NCI-H524 (cell line): ENCODE results near the gene SLC44A4.
"Not testable (repeated sequence)": the region's sequence is repeated elsewhere in the genome, so short reads cannot be mapped to it uniquely, and the experiment has no call there.

Experiments used
- DNase-seq, 2 experiments: peaks; one replicate each; lab custom pipeline; 2025; lab: John Stamatoyannopoulos, UW

SLC44A4 gene

DNA sequence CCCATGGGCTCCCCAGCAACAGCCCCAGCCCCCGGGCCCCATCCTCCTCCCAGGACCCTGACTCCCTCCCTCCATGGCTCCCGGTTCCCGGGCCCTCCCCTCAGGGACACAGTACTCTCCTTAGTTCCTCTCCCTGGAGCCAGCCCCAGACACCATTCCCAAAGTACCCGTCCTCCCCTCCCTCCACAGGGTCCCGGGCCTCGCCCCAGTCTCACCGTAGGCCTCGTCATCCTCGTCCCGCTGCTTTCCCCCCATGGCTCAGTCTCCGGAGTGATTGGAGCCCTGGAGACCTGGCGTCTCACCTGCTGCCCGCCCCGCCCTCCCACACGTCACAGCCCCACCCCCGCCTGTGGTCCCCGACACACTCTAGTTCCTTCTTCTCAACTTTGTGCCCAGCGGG lies at the start of gene SLC44A4:
SLC44A4 (minus strand) TSS at position 272 of the 400 bp plus-strand sequence; CDS start at position 255, 17 bp downstream.
- no peak for DNase-seq

DNA sequence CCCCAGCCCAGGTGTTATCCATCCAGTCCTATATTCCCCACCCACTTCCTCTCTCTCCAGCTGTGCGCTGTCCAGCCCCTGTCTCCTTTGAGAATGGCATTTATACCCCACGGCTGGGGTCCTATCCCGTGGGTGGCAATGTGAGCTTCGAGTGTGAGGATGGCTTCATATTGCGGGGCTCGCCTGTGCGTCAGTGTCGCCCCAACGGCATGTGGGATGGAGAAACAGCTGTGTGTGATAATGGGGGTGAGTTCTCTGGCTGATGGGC lies 49.8 kb upstream of the SLC44A4 start:
- DNase-seq: no peak

DNA sequence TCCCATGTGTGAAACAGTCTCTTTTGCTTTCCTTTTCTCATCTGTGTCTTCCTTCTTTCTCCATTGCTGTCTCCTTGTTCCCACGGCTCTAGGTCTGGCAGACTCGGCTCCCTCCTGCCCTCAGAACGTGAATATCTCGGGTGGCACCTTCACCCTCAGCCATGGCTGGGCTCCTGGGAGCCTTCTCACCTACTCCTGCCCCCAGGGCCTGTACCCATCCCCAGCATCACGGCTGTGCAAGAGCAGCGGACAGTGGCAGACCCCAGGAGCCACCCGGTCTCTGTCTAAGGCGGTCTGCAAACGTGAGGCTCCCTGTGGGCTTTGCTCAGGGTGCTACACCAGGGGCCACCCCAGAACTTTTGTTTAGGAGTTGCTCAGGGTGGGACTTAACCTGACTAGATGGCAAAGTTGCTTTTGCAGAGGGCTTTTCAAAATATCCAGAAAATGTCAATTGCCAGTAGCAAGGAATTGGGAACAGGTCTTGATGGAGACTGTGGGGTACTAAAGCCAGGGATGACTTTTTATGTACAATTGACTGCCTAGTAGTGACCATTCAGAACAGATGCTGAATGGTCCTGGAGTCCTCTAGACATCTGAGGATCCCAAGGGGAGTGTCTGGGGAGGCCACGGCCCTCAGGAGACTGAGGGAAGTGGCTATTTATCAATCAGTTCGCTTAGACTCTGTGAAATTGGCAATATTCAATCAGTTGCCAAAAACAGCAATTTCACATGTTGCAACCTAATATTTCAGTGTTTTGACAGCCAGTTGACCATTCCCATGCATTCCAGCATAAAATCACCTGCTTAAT lies 49.3 kb upstream of the SLC44A4 start:
- no peak for DNase-seq

DNA sequence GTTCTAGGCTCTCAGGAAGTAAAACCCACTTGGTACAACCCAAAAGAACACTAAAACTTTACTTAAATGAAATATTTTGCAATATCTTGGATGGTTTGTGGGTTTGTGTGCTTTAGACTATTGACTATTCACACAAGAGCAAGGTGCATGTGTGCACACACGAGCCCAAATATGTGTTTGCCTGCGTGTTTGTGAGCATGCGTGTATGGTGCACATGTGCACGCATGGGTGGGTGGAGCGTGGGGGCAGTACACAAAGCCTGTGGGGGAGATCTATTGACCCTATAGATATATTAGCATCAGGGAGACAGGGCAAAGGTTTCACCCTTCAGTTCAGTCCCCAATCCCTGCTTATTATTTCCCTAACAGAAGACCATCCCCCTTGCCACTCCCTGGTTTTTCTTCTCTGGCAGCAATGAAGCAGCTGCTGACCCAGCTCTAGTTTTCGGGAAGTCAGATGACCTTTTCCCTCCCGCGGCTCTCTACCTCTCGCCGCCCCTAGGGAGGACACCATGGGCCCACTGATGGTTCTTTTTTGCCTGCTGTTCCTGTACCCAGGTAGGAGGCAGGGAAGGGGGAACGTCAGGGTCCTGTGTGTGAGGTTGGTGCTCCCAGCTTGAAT lies 48.6 kb upstream of the SLC44A4 start, which contains the start of gene C2:
C2 (plus strand) TSS at position 476 of the 621 bp plus-strand sequence; CDS start at position 512, 36 bp downstream.
- no peak for DNase-seq

DNA sequence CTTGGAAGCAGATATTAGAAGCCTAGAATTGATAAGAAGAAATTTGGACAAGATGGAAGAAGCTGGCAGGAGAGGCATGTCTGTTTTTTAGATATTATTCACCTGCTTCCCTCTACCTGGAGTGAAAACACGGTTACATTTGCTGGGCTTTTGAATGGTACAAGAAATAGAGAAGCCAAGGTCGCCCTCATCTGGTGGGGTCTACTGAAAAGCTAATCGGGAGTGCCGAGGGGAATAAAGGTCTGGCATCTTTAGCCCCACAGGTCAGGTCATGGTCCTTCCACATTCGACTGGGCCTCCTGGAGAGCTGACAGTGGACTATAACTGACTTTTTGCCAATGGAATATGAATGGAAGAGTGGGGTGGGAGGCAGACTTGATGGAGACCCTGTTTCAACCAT lies 44.1 kb upstream of the SLC44A4 start:
- no peak for DNase-seq

DNA sequence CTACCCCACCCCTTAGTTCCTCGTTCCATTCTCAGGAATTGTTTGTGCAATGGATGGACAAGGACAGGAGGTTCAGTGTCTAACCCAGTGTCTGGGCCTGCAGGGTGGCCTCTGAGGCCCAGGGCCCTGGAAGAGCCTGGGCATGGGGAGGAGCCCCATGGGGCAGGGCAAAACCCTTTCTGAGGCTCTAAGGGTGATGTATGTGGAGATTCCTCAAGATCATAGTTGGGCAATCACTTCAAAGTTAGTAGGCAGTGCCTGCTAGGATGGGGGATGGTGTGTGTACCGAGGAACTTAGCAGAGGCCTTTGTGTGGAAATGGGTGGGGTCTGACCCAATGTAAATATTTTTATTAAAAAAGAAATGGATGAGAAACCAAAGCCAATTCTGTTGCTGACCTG lies 42.0 kb upstream of the SLC44A4 start:
- DNase-seq: no peak

DNA sequence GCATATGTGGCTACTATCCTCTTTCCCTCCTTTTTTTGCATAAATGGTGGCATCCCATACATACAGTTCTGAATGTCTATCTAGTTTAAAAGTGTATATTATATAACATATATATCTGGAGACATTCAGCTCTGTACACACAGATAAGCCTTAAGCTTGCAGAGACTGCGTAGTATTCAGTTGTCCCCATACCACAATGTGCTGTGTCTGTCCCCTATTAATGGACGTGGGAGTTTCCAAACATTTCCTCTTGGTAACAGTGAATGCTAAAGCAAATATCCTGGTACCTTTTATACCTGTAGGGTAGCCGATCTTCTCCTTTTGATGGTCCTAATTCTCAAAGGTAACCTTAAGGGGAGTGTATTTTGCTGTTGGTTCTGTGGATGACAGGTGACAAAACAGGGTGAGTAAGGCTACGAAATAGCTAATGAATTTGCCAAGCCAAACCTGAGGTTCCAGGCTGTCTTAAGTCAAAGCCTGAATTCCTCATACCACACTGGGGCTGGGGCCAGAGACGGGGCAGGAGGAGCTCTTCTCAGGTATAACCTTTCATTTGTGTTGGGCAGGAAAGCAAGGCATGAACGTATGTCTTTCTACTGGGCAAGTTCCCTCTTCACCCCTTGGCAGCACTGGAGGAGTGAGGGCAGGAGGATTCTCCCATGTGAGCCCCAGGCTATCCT lies 41.0 kb upstream of the SLC44A4 start:
- DNase-seq: no peak

DNA sequence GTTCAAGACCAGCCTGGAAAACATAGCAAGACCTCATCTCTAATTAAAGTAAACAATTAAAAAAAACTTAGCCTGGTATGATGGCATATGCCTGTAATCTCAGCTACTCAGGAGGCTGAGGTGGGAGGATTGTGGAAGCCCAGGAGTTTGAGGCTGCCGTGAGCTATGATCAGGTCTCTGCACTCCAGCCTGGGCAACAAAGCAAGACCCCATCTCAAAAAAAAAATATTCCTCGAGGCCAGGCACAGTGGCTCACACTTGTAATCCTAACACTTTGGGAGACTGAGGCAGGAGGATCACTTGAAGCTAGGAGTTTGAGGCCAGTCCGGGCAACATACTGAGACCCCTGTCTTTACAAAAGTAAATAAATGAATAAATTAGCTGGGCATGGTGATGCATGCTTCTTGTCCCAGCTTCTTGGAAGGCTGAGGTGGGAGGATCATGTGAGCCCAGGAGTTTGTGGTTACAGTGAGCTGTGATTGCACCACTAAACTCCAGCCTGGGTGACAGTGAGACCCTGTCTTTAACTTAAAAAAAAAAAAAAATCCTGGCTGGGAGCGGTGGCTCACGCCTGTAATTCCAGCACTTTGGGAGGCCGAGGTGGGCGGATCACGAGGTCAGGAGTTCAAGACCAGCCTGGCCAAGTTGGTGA lies 39.4 kb upstream of the SLC44A4 start:
- DNase-seq: no peak

DNA sequence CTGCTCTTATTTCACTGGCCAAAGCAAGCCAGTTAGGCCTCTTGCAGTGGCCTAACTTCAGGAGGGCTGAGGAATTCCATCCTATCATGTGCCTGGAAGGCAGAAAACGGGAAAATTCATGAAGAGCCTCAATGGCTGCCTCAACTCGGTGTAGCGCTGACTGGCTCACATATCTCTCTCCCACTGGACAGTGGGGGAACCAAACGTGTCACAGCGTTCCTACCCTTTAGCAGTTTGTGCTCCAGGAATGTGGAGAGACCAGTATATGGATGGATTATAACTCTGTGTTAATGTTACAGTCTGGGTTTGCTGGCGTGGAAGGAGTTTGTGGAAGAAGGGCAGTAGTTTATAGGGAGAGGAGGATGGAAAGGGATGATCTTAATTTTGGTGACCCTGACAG lies 37.0 kb upstream of the SLC44A4 start:
- DNase-seq: no peak

DNA sequence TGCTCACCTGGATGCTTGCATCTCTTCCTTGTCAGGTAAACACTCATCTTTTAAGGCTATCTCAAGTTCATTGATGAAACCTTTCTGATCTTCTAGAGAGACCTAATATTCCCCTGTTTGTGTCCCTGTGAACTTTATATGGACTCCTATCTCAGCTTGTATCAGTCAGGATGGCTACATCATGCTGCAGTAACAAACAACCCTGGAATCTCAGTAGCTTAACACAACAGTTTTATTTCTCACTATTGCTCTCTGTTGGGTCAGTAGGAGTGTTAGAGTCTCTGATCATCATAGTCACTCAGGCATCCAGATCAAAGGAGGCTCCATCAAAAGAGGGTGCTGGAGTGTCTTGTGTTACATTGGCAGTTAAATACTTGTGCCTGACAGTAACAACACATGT lies 36.6 kb upstream of the SLC44A4 start:
- DNase-seq: no peak

DNA sequence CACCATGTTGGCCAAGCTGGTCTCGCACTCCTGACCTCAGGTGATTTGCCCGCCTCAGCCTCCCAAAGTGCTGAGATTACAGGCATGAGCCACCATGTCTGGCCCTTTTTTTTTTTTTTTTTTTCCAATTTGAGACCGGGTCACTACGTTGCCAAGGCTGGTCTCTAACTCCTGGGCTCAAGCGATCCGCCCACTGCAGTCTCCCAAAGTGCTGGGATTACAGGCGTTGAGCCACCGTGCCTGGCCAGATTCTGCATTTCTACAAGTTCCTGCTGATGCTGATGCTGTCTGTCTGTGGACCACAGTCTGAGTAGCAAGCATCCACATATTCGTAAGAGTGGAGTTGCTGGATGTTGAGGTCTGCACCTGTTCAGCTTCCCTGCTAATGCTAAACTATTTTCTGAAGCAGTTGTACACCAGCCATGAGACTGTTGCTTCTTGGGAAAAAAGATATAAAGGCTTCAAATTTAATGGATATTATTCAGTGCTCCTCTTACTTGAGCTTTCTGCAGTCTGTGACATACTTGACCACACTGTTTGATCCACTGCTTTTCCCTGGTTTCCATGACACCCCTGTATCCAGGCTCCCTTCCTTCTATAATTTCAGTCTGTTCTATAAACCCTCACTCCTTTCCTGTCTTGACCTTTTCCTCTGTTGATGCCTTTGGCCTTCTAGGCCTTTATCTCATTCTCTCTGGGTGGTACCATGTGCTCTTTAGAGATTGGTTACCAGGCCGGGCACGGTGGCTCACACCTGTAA lies 33.2 kb upstream of the SLC44A4 start:
- DNase-seq: no peak

DNA sequence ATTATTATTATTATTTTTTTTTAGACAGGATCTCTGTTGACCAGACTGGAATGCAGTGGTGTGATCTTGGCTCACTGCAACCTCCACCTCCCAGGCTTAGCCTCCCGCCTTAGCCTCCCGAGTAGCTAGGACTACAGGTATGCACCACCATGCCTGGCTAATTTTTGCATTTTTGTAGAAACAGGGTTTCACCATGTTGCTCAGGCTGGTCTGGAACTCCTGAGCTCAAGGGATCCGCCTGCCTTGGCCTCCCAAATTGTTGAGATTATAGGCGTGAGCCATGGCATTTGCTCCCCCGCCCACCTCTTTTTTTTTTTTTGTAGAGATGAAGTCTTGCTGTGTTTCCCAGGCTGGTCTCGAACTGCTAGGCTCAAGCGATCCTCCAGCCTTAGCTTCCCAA lies 30.5 kb upstream of the SLC44A4 start:
- not testable (repeated sequence) for DNase-seq

DNA sequence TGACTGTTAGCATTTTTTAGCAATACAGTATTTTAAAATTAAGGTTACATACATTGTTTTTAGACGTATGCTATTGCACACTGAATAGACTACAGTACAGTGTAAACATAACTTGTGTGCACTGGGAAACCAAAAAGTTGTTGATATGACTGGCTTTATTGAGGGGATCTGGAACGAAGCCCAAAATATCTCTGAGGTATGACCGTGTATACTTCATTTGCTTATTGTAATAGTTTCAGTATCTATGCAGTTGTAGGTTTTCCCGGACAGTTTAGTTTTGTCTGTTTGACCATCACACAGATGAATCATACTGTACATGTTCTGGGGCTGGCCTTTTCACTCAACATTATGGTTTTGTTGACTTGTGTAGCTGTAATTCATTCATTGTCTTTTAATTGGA lies 30.0 kb upstream of the SLC44A4 start:
- DNase-seq: no peak

DNA sequence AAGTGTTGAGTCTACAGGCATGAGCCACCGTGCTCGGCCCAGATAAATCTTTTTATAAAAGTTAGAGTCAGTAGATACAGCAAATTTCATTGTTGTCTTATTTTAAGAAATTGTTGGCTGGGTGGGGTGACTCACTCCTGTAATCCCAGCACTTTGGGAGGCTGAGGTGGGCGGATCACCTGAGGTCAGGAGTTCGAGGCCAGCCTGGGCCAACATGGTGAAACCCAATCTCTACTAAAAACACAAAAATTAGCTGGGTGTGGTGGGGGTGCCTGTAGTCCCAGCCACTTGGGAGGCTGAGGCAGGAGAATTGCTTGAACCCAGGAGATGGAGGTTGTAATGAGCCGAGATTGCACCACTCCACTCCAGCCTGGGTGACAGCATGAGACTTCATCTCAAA lies 29.5 kb upstream of the SLC44A4 start:
- not testable (repeated sequence) for DNase-seq

DNA sequence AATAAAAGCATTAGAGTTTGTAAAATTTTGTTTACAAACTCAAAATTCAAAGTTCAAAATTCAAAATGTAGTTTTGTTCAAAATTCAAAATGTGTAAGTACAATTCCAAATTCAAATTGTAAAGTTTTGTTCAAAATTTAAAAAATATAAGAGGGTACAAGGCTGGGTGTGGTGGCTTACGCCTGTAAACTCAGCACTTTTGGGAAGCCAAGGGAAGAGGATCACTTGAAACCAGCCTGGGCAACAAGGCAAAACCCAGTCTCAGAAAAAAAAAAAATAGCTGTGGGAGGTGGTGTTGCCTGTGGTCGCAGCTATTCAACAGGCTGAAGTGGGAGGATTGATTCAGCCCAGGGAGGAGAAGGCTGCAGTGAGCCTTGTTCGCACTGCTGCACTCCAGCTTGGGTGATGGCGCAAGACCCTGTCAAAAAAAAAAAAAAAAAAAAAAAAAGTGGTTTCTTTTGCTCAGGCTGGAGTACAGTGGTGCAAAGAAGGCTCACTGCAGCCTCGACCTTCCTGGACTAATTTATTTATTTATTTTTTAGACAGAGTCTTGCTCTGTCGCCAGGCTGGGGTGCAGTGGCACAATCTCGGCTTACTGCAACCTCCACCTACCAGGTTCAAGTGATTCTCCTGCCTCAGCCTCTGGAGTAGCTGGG lies 28.5 kb upstream of the SLC44A4 start:
- no peak for DNase-seq

DNA sequence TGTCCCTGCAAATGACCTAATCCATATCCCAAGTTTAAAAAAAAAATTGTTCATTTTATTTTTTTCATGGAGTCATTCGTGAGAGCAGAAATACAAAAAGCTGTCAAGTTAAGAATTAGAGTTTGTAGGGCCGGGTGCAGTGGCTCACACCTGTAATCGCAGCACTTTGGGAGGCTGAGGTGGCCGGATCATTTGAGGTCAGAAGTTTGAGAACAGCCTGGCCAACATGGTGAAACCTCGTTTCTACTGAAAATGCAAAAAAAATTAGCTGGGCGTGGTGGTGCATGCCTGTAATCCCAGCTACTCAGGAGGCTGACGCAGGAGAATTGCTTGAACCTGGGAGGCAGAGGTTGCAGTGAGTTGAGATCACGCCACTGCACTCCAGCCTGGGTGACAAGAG lies 27.9 kb upstream of the SLC44A4 start:
- DNase-seq: not testable (repeated sequence)

DNA sequence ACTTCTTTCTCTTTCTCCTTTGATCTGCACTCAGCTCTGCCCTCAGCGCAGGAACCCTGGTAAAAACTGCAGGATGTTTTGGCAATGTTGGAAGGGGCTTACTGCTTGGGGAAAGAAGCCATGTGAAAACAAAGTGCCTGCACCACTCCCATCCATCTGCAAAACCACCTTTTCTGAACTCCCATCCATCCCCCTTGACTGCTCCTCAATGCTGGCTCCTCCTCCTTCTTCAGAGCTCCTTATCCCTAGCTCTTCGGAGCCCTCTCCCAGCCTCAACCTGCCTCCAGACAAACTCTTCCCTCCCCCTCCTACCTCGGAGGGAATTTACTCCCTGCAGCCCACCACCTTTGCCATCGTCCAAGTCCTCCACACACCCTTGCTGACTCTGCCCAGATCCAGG lies 27.3 kb upstream of the SLC44A4 start:
- DNase-seq: no peak

DNA sequence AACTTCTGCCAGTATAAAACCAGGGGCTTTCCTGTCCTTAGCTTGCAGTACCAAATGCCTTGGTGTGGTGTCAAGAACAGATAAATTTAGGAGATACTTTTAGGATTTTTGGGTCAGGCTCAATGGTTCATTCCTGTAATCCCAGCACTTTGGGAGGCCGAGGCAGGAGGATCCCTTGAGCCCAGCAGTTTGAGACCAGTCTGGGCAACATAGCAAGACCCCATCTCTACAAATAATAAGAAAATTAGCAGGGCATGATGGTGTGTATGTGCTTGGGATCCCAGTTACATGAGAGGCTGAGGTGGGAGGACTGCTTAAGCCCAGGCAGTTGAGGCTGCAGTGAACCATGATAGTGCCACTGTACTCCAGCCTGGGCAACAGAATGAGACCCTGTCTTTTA lies 26.2 kb upstream of the SLC44A4 start:
- DNase-seq: no peak

DNA sequence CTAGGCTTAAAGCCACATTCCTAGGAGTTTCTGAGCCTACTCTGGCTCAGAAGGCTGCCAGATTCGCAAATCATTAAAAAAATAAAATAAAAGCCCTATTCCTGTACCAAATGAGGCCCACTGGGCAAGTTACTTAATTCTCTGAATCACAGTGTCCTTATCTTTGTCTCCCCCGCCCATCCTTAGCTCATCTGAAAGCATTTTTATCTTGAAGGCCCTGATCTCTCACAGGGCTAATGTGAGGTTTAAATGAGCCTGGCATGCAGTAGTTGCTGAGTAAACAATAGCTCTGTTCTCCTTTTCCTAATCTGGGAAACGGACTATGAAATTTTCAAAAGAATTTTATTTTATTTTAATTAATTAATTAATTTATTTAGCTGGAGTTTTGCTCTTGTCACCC lies 25.2 kb upstream of the SLC44A4 start:
- no peak for DNase-seq

DNA sequence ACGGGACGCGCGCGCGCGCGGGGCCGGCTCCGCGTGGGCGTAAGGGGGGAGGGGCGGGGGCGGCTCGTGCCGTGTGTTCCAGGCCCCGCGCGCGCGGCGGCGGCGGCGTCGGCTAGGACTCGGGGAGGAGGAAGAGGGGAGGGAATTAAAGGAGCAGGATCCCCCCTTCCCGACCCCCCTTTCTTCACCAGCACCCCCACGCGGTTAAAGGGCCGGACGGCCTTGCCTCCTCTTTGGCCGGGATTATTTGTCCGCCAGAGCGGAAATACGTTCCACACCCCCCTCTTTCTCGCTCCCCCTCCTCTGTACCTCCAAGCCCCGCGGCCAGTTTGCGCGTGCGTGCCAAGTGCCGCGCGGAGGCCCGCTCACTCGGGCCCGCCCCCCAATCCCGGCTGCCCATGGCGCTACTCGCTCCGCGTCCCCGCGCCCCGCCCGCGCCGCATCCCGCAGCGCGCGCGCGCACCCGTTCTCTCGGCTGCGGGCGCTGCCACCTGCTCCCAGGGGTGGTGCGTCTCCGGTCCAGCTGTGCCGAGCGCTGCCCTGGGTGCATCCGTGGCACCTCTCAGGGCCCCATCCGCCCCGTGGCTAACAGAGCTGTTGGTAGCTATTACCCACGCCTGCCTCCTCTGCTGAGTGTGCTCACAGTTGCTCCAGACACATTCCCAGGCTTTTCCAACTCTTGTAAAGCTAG lies 23.3 kb upstream of the SLC44A4 start, which contains the start of gene ZBTB12:
ZBTB12 (minus strand) TSS at position 134 of the 691 bp plus-strand sequence. CDS start 781 bp downstream, outside the sequence.
- peak; percentile 93 to 97 for DNase-seq
